Vagina (tissue), 2 donors: ENCODE measurements around the gene NDUFAF7. TPM values are rescaled to one million over a fixed set of nuclear protein-coding genes. Genes with fewer than 3 reads are reported as not detected.

Experiments used
- DNase-seq, 2 donors: peaks; one replicate each; pipeline ENCODE4 v3.0.0-alpha.2; 2017; ENCODE audit errors: extremely low spot score in 2 of 2
- H3K27ac ChIP-seq: fragments of 200-600 bp; sonication (generic); one replicate; pipeline ENCODE4 v1.5.1; 2019
- H3K27me3 ChIP-seq: fragments of 200-600 bp; sonication (generic); one replicate; pipeline ENCODE4 v1.5.1; 2019
- H3K36me3 ChIP-seq, 2 donors: fragments of 200-600 bp; sonication (generic); one replicate each; pipeline ENCODE4 v1.5.1; 2017 to 2019
- H3K4me1 ChIP-seq: fragments of 200-600 bp; sonication (generic); one replicate; pipeline ENCODE4 v1.5.1; 2019
- H3K4me3 ChIP-seq, 2 donors: fragments of 200-600 bp; sonication (generic); 1 replicate in 1 of 2; 2 replicates in 1 of 2; pipeline ENCODE4 v1.5.1; 2016 to 2019
- H3K9me3 ChIP-seq: fragments of 200-600 bp; sonication (generic); one replicate; pipeline ENCODE4 v1.5.1; 2019
- POLR2A ChIP-seq, 2 donors: fragments of 450-650 bp; IDR thresholded peaks; one replicate each; pipeline ENCODE4 v1.6.1; 2017; ENCODE audit warnings: antibody characterized with exemption in 2 of 2, mild to moderate bottlenecking in 2 of 2, moderate library complexity in 2 of 2
- POLR2AphosphoS5 ChIP-seq, 2 donors: sonication (generic); formaldehyde crosslinking; IDR thresholded peaks; one replicate each; pipeline ENCODE4 v1.9.0; 2017; ENCODE audit warnings: antibody characterized with exemption in 2 of 2, mild to moderate bottlenecking in 2 of 2, low read depth in 1 of 2; ENCODE audit not compliant: insufficient read depth in 1 of 2
- intact Hi-C: fragments of 100-400 bp; cut with DNase I; formaldehyde crosslinking; loops from one replicate; pipeline ENCODE4 v1.15.1; 2023
- total RNA-seq: library from RNA; depleted of rRNA; stranded (reverse); fragments of >200 nt; gene quantifications from one replicate; pipeline ENCODE4 v1.2.3, GENCODE V29; 2016
- TF ChIP-seq, protein P1 (sequence below), 3 experiments: fragments of 450-650 bp in 2 of 3; fragments of 200-600 bp in 1 of 3; sonication (generic) in 1 of 3; IDR thresholded peaks; one replicate each; pipeline ENCODE4 v1.5.1; 2017 to 2019; ENCODE audit warnings: antibody characterized with exemption in 3 of 3, mild to moderate bottlenecking in 2 of 3, moderate library complexity in 2 of 3

The NDUFAF7 gene
- total RNA-seq, 1 donor from 2014 or later, result 18.4 TPM

GRCh38 chr2:37268111-37268510 is 36.7 kb downstream of the NDUFAF7 start:
- no peaks in the 10 kb centered on the region for H3K27me3 ChIP-seq
- H3K4me1 ChIP-seq, result no peaks in the 10 kb centered on the region
- H3K36me3 ChIP-seq, result peaks cover 0 to 31% of the 10 kb centered on the region in 2 donors
- no peak for DNase-seq
- H3K9me3 ChIP-seq, result no peaks in the 10 kb centered on the region
- no peak overlapping the region for H3K4me3 ChIP-seq
- no peak overlapping the region for H3K27ac ChIP-seq
- TF ChIP-seq POLR2AphosphoS5 (IDR thresholded peaks at IDR 0.05; ENCODE audit: insufficient read depth in 1 of 2, low read depth in 1 of 2) (no peak), POLR2A (IDR thresholded peaks at IDR 0.05) (no peak)
- TF ChIP-seq, protein P1, sequence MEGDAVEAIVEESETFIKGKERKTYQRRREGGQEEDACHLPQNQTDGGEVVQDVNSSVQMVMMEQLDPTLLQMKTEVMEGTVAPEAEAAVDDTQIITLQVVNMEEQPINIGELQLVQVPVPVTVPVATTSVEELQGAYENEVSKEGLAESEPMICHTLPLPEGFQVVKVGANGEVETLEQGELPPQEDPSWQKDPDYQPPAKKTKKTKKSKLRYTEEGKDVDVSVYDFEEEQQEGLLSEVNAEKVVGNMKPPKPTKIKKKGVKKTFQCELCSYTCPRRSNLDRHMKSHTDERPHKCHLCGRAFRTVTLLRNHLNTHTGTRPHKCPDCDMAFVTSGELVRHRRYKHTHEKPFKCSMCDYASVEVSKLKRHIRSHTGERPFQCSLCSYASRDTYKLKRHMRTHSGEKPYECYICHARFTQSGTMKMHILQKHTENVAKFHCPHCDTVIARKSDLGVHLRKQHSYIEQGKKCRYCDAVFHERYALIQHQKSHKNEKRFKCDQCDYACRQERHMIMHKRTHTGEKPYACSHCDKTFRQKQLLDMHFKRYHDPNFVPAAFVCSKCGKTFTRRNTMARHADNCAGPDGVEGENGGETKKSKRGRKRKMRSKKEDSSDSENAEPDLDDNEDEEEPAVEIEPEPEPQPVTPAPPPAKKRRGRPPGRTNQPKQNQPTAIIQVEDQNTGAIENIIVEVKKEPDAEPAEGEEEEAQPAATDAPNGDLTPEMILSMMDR (IDR thresholded peaks at IDR 0.05), result no peak
- intact Hi-C loops, result no loop called here

DNA sequence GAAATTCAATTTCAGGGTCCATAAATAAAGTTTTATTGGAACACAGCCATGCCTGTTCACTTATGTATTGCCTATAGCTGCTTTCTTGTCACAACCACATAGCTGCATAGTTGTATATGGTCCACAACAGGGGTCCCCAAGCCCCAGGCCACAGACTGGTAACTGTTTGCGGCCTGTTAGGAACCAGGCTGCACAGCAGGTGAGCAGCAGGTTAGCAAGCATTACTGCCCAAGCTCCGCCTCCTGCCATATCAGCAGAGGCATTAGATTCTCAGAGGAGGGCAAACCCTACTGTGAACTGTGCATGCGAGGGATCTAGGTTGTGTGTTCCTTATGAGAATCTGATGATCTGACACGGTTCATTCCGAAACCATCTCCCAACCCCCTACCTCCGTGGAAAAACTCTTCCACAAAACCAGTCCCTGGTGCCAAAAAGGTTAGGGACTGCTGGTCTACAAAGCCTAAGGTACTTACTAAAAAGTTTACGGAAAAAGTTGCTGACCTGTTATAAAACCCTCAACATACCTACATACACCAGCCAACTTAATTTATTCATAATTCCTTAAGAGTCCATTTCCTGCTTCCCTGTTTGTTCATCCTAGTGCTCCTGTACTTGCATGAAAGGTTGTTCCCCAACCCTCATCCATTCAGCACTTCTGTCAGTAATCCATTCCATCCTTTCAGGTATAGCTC is 40.1 kb downstream of the NDUFAF7 start:
- Histone ChIP-seq H3K27ac (no peak overlapping the region), H3K4me1 (no peaks in the 10 kb centered on the region), H3K4me3 (no peak overlapping the region), H3K27me3 (no peaks in the 10 kb centered on the region), H3K36me3 (peaks cover 0 to 47% of the 10 kb centered on the region in 2 donors), H3K9me3 (no peaks in the 10 kb centered on the region)
- no peak for DNase-seq
- TF ChIP-seq POLR2A (IDR thresholded peaks at IDR 0.05) (no peak), POLR2AphosphoS5 (IDR thresholded peaks at IDR 0.05; ENCODE audit: insufficient read depth in 1 of 2, low read depth in 1 of 2) (no peak)
- TF ChIP-seq, protein P1 (IDR thresholded peaks at IDR 0.05), result no peak
- intact Hi-C loops, result no loop called here

- Histone ChIP-seq H3K4me1 (no peaks in the 10 kb centered on the region), H3K9me3 (no peaks in the 10 kb centered on the region), H3K4me3 (no peak overlapping the region), H3K27ac (no peak overlapping the region), H3K27me3 (no peaks in the 10 kb centered on the region), H3K36me3 (peaks cover 0 to 46% of the 10 kb centered on the region in 2 donors)
- no peak for DNase-seq
- intact Hi-C loops, result no loop called here
- no peak for TF ChIP-seq POLR2AphosphoS5 (IDR thresholded peaks at IDR 0.05; ENCODE audit: insufficient read depth in 1 of 2, low read depth in 1 of 2)
- TF ChIP-seq, protein P1 (IDR thresholded peaks at IDR 0.05), result no peak
These were observed 43.0 kb downstream of the NDUFAF7 start for GRCh38 chr2:37274359-37274965.

- Histone ChIP-seq H3K4me3 (no peak overlapping the region), H3K4me1 (no peaks in the 10 kb centered on the region), H3K36me3 (peaks cover 0 to 40% of the 10 kb centered on the region in 2 donors), H3K27ac (no peak overlapping the region), H3K9me3 (no peaks in the 10 kb centered on the region), H3K27me3 (no peaks in the 10 kb centered on the region)
- intact Hi-C loops, result no loop called here
- TF ChIP-seq, protein P1 (IDR thresholded peaks at IDR 0.05), result no peak
- TF ChIP-seq POLR2A (IDR thresholded peaks at IDR 0.05) (no peak), POLR2AphosphoS5 (IDR thresholded peaks at IDR 0.05; ENCODE audit: insufficient read depth in 1 of 2, low read depth in 1 of 2) (no peak)
- DNase-seq, result no peak
These were observed 44.8 kb downstream of the NDUFAF7 start for GRCh38 chr2:37276291-37276690.

GRCh38 chr2:37281916-37282315 is 50.5 kb downstream of the NDUFAF7 start:
- H3K4me3 ChIP-seq, result no peak overlapping the region
- peaks cover 0 to 26% of the 10 kb centered on the region in 2 donors for H3K36me3 ChIP-seq
- TF ChIP-seq, protein P1 (IDR thresholded peaks at IDR 0.05), result no peak
- TF ChIP-seq POLR2A (IDR thresholded peaks at IDR 0.05), result no peak
- no peak for TF ChIP-seq POLR2AphosphoS5 (IDR thresholded peaks at IDR 0.05; ENCODE audit: insufficient read depth in 1 of 2, low read depth in 1 of 2)
- no peaks in the 10 kb centered on the region for H3K27me3 ChIP-seq
- H3K4me1 ChIP-seq, result no peaks in the 10 kb centered on the region
- intact Hi-C loops, result no loop called here
- no peak for DNase-seq
- no peak overlapping the region for H3K27ac ChIP-seq
- no peaks in the 10 kb centered on the region for H3K9me3 ChIP-seq
